Type B pancreatic cell (in vitro differentiated cells): Measurements from ENCODE around the gene LDLRAD4. TPM values are rescaled to one million over a fixed set of nuclear protein-coding genes. Genes with fewer than 3 reads are reported as not detected.

Source experiments
- DNase-seq: peaks from one replicate; pipeline ENCODE4 v3.0.0; 2021; ENCODE audit warnings: mixed read lengths; ENCODE audit not compliant: unreplicated experiment; ENCODE audit errors: extremely low spot score
- H3K27ac Mint-ChIP-seq: 2 replicates; pipeline ENCODE4 v1.8.0; 2021; ENCODE audit warnings: mild to moderate bottlenecking, mixed read lengths
- H3K27me3 Mint-ChIP-seq: 2 replicates; pipeline ENCODE4 v1.8.0; 2021; ENCODE audit warnings: mixed read lengths
- H3K36me3 Mint-ChIP-seq: 2 replicates; pipeline ENCODE4 v1.8.0; 2021; ENCODE audit warnings: mixed read lengths
- H3K4me1 Mint-ChIP-seq: one replicate; pipeline ENCODE4 v1.8.0; 2021; ENCODE audit warnings: mixed read lengths; ENCODE audit not compliant: unreplicated experiment
- H3K4me3 Mint-ChIP-seq: 2 replicates; pipeline ENCODE4 v1.8.0; 2021; ENCODE audit warnings: mild to moderate bottlenecking, mixed read lengths
- H3K9me3 Mint-ChIP-seq: 2 replicates; pipeline ENCODE4 v1.8.0; 2021; ENCODE audit warnings: mixed read lengths
- total RNA-seq: library from RNA; stranded (reverse); gene quantifications from 2 replicates; pipeline ENCODE4 v1.2.1, GENCODE V29; 2021; ENCODE audit warnings: low replicate concordance
- TF ChIP-seq, protein P1 (sequence below): fragments of 200-600 bp; sonication (generic); conservative IDR thresholded peaks from 2 replicates; pipeline ENCODE4 v1.5.0; 2021; ENCODE audit warnings: antibody characterized with exemption, mild to moderate bottlenecking

The LDLRAD4 gene
- total RNA-seq, 1 donor from 2014 or later = 2.4 TPM

GRCh38 chr18:13201292-13201691, 17.3 kb upstream of the LDLRAD4 start:
- Mint-ChIP-seq H3K4me3 (no peak overlapping the region), H3K36me3 (no peaks in the 10 kb centered on the region), H3K9me3 (peaks cover 8% of the 10 kb centered on the region), H3K27ac (no peak overlapping the region), H3K4me1 (no peaks in the 10 kb centered on the region), H3K27me3 (peaks cover 14% of the 10 kb centered on the region)
- DNase-seq = no peak
- TF ChIP-seq, protein P1, sequence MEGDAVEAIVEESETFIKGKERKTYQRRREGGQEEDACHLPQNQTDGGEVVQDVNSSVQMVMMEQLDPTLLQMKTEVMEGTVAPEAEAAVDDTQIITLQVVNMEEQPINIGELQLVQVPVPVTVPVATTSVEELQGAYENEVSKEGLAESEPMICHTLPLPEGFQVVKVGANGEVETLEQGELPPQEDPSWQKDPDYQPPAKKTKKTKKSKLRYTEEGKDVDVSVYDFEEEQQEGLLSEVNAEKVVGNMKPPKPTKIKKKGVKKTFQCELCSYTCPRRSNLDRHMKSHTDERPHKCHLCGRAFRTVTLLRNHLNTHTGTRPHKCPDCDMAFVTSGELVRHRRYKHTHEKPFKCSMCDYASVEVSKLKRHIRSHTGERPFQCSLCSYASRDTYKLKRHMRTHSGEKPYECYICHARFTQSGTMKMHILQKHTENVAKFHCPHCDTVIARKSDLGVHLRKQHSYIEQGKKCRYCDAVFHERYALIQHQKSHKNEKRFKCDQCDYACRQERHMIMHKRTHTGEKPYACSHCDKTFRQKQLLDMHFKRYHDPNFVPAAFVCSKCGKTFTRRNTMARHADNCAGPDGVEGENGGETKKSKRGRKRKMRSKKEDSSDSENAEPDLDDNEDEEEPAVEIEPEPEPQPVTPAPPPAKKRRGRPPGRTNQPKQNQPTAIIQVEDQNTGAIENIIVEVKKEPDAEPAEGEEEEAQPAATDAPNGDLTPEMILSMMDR = no peak

- H3K4me1 Mint-ChIP-seq = no peaks in the 10 kb centered on the region
- peaks cover 20% of the 10 kb centered on the region for H3K27me3 Mint-ChIP-seq
- H3K9me3 Mint-ChIP-seq = peaks cover 8% of the 10 kb centered on the region
- no peak for DNase-seq
- no peak overlapping the region for H3K4me3 Mint-ChIP-seq
- H3K27ac Mint-ChIP-seq = no peak overlapping the region
- TF ChIP-seq, protein P1 = no peak
- H3K36me3 Mint-ChIP-seq = no peaks in the 10 kb centered on the region
Measured at GRCh38 chr18:13202571-13202970, 16.0 kb upstream of the LDLRAD4 start.

- no peak for DNase-seq
- no peaks in the 10 kb centered on the region for H3K9me3 Mint-ChIP-seq
- no peaks in the 10 kb centered on the region for H3K36me3 Mint-ChIP-seq
- H3K27ac Mint-ChIP-seq = no peak overlapping the region
- H3K4me3 Mint-ChIP-seq = no peak overlapping the region
- peaks cover 30% of the 10 kb centered on the region for H3K27me3 Mint-ChIP-seq
- TF ChIP-seq, protein P1 = no peak
- H3K4me1 Mint-ChIP-seq = no peaks in the 10 kb centered on the region
Measured at GRCh38 chr18:13206301-13206700, 12.3 kb upstream of the LDLRAD4 start.

GRCh38 chr18:13207294-13207693, 11.3 kb upstream of the LDLRAD4 start:
- Mint-ChIP-seq H3K4me1 (no peaks in the 10 kb centered on the region), H3K9me3 (no peaks in the 10 kb centered on the region), H3K36me3 (no peaks in the 10 kb centered on the region), H3K4me3 (no peak overlapping the region), H3K27ac (no peak overlapping the region), H3K27me3 (peaks cover 34% of the 10 kb centered on the region)
- no peak for DNase-seq
- TF ChIP-seq, protein P1 = no peak

DNA sequence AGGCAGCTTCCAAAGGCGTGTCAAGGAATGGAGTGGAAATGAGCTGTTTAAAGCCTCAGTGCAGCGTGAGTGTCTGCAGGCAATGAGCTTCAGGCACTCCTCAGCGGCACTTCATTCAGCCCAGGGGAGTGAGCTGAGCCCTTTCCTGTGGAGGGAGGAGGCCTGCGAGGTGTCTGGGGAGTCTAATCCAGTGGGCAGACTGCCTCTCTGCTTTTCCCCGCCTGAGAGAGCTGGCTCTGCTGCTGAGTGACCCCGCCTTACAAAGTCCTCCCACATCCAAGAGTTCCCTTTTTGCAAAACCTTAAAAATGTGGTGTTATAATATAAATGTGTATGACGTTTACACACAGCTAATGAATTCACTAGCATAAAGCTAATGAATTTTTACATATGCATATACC, 7.0 kb upstream of the LDLRAD4 start:
- Mint-ChIP-seq H3K4me1 (no peaks in the 10 kb centered on the region), H3K27me3 (peaks cover 61% of the 10 kb centered on the region), H3K4me3 (no peak overlapping the region), H3K36me3 (no peaks in the 10 kb centered on the region), H3K9me3 (no peaks in the 10 kb centered on the region), H3K27ac (no peak overlapping the region)
- DNase-seq = no peak
- TF ChIP-seq, protein P1 = no peak
